Left hindlimb (tissue), 1 donor: ENCODE data around the gene CACNA2D1.

Experiments used
- DNase-seq: peaks from one replicate; pipeline ENCODE4 v3.0.0-alpha.2; 2018

CACNA2D1 gene

DNA sequence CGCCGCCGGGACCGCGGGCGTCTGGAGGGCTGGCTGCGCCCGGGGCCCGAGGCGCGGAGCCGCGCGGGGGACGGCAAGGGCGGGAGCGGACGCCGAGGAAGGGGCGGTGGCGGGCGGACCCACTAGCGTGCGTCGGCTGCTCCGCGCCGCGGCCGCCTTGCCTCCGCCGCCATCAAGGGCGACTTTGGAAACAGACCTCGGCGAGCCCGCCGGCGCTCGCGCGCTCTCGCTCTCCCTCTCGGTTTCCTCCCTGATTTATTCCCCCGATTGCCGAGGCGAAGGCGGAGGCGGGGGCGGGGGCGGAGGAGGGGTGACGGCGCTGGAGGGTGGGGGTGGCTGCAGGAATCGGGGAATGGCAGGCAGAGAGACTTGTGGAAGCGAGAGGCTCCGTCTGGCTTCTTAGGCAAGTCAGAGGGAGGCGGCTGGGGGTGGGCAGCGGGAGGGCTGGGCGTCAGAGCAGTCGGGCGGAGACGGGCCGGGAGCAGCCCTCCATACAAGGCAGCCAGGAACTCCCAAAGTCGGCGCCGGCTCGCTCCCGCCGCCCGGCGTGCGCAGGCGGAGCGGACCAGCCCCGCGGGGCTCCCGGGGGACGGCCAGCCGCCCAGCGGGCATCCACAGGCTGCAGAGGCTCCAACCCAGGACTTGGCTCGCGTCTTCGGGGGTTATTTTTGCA, at the start of gene CACNA2D1:
Gene CACNA2D1, minus strand, starts transcription at position 231 of the 673 bp plus-strand sequence.
- peak; percentile 93 for DNase-seq

DNA sequence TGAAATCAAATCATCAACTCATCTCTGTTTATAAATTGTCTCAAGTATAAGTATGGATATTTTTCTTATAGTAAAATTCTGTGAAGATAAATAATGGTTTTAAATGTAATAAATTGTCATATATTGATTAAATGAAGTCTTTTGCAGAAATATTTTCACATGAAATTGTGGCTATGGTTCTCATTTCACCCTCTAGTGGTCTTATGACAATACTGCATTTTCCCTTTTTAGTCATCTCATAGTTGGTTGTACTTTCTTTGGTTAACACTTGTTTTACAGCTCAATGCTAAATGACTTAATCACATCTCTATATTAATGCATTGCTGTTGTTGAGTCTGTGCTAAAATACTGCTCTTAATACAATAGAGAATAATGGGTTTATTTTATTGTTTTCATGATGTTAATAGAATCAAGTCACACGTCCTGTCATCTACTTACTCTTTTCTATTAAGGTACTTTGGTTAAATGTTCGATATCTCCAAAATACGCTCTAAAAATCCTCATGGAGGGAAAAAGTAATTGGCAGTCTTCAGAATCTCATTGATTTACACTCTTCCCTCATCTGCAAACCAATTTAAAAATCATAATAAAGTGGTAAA, 38.0 kb upstream of the CACNA2D1 start:
- no peak for DNase-seq

DNA sequence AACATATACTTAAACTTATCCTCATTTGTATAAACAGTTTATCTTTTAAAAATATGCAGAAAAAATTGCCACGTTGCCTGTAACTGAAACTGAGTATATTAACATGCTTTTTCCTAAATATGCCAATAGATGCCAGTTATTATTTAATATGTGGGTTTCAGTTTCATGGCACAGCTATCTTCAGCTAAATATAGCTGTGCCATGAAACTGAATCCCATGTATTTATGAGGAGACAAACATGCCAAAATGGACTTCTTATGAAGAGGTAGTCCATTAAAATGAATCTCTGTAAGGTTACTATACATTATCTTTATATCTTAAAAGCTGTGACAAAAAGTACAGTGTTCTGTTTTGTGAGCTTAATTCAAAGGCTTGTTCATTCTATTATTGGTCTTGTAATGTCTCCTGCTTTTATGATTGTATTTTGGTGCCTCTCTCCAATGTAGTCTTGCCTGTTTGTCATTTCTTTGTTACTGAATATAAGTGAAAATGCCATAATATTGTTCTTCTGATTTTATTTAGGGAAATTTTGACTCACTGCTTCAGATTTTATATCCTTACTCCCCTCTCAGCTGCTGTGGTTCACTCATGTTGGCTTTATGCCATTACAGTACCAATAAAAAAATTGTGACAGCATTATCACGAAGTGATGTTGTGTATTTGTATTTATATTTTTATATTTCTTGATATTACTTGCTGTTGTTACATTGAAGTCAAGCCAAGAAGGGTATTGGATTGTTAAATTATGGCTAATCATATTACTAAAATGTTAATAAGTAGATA, 34.3 kb upstream of the CACNA2D1 start:
- no peak for DNase-seq

DNA sequence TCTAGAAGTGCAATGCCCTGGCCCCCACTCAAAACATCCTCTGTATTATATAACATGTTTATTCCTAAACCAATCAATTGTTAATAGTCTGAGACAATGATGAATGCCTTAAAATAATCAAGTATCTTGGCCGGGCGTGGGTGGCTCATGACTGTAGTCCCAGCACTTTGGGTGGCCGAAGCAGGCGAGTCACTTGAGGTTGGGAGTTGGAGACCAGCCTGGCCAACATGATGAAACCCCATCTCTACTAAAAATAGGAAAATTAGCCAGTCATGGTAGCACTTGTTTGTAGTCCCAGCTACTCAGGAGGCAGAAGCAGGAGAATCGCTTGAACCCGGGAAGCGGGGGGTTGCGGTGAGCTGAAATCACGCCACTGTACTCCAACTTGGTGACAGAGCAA, 29.4 kb upstream of the CACNA2D1 start:
- DNase-seq: no peak

DNA sequence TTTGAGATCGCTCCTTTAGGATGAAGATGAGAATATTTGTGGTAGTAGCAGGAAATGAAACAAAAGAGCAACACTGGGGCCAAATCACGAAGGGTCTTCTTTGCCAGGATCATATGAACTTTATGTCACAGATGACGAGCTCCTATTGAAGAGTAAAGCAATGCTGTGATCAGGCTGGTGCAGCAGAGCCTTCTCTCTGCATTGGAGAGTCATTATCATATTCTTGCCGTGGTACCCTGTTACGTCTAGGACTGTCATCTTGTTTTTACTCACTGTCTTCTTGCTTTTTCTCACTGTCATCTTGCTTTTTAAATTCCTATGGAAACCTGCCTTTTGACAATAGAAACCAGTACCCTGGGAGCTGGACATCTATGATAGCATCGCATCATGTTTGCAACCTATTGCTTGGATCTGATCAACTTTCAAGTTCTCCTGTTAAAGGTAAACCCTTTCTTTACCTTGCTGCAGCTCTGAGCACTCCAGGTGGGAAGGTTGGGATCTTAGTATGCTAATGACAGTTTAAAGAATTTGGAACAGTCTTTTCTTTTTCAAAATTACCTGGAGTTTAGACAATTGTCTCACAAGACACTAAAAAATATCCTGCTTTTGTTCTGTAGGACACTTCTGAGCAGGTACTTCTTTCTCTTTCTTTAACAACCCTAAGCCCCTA, 27.9 kb upstream of the CACNA2D1 start:
- no peak for DNase-seq

DNA sequence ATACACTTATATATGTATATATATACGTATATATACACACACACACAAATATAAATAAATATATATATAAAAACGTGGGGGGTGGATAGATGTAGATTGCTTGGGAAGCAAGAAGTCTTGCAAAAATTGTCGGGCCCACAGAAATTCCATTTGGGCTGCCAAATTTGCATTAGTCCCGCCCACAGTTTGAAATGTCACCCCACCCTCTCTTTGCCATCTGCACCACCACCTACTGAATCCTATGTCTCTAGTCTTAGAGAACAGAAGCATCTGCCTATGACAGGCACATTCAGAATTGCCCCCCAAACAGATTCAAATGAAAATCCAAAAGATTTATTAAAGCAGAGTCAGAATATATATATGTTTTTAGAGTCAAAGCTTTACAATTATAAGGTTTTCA, 25.6 kb upstream of the CACNA2D1 start:
- DNase-seq: no peak

DNA sequence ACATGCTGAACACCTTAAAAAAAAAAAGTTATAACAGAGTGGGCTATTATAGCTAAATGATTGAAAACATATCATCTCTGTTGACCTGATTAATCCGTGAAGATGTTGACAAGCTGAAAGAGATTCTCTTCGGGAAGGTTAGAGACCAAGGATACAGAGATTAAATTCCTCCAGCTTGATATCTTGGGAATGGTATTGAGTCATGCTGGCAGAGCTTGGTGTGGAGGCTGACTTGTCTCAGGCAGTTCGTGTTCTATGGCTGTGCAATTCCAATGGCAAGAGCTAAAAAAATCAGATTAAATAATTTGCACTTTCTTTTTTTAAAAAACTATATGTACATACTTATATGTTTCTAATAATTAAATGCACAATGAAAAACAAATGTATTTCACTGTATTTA, 24.9 kb upstream of the CACNA2D1 start:
- no peak for DNase-seq

DNA sequence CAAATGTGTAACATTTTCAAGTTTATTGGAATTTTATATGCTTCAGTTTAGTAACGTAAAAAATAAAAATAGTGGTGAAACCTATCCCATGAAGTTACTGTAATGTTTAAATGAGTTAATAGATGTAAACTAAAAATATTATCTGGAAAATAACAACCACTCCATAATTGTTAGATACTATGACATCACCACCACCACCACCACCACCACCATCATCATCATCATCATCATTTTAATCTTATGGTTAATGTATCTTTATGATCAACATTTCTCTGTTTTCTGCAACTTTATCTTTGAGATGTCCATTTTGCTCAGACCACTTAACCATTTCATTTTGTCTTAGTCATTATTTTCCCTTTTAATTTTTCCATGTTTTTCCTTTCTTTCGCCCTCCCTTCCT, 23.4 kb upstream of the CACNA2D1 start:
- DNase-seq: no peak

DNA sequence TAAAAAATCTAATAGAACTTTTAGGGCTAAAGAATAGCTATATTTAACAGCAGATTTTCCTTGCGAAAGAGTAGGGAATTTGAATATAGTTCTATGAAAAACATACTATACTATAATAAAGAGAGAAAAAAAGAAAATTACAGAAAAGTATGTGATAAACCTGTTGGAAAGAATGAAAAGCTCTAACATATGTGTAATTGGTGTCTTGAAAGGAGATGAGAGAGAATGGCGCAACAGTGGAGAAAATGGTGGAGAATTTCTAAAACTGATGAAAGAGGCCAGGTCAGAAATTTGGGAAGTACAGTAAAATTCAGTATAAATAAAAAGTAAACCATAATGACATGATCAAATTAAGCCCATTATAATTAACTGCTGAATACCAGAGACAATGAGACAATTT, 20.8 kb upstream of the CACNA2D1 start:
- no peak for DNase-seq

DNA sequence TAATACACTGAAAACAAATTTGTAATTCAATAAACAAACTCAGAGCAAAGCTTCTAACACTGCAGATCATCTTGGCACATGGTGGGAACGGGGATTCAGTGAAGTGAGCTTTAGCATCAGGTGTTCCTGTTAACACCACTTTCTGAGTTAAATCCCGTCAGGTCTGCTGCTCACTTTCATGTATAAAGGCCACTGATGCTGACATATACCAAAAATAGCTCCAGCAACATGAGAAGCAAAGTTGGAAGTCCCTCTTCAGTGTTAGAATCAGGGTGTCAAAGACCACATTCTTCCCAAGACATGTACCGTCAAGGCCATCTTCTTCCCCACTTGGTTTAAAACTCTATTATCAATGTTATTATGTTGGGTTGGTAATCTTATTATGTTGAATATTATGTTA, 11.7 kb upstream of the CACNA2D1 start:
- no peak for DNase-seq

DNA sequence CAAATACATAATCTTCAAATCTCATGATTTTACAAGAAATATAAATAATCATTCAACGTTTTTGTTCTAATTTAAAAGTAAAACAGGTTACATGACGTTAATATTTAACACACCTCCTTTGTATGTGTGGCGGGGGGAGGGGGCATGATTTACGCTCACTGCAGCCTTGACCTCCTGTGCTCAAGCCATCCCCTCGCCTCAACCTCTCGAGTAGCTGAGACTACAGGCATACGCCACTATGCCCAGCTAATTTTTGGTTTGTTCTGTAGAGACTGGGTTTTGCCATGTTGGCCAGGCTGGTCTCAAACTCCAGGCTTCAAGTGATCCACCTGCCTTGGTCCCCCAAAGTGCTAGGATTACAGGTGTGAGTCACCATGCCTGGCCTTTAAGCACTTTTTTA, 7.2 kb upstream of the CACNA2D1 start:
- DNase-seq: no peak

DNA sequence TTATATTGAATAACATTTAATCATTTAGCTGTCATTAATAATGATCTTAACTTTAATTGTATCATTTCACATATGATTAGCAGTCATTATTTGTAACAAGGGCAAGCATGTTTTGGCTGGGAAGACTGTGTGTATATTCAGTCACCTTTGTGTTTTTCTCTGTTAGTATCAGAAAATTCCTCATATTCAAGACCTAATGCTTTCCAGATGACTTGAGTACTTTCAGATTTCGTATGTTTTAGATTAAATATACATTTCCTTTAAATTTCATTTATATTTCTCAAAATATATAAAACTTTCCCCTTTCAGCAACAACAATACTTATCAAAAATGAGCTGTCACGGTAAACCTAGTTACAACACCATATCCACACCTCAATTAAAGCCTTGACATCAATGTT, 6.3 kb upstream of the CACNA2D1 start:
- no peak for DNase-seq

DNA sequence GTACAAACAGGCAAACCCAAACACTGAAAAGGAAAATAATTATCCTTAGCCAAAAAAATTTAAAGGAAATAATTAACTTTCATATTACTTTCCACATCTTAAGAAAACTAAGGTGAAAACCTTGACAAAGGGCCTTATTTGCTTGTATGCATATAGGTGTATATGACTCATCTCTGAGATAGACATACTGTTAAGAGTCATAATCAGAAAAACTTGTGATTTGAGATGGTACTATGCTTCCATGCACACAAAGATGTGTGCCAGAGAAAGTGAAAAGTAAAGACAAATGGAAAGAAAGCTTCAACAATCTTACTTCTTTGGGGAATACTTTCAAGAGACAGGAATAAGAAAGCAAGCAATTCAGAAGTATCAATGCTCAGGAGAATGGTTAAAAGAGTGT, 3.3 kb upstream of the CACNA2D1 start:
- DNase-seq: no peak

DNA sequence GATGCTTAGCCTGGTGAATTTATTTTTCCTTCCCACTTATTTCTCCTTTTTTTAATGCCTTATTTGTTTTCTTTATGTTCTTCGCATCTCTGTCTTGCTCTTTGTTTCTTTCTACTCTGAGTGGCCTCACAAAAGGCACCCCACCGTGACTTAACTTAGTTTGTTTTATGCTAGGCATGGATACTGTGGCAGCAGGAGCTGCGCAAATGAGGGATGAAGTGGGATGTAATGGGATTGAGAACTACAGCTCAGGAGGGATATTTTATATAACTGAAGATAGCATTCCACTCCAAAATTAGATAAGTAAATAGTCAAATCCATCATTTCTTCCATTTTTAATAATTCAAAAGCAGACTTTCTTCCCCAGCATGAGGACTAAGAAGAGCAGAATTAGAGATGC, 1.7 kb upstream of the CACNA2D1 start:
- no peak for DNase-seq

DNA sequence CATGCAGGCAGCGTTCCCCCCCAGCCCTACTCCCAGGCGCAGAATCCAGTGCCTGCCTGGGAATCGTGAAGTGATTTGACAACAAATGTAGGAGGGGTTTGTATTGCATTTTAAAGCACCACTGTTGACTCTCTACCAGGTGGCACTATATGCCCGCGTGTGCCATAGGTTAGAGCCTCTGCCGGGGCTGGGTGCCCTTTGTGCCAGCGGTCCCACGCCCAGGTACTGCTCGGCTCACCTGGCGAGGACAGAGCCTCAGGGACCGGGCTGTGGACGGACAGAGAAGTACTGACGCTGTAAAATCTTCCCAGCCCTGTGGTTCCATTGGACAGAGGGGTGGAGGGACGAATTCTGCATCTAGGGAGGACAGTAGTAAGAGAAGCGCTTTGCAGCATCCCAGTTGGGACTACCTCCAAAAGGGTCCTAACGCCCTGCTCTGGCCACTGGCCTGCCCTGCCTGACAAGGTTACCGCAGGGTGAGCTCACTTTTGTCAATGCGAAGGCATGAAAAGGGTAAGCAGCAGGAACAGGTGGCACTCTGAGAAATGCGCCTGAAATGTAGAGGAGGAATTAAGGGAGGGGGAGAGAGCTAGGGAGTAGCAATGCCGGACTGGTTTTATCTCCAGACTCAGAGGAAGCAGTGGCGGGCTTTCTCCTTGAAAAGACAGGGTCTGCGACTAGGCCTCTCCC, 788 bp upstream of the CACNA2D1 start:
- DNase-seq: no peak

DNA sequence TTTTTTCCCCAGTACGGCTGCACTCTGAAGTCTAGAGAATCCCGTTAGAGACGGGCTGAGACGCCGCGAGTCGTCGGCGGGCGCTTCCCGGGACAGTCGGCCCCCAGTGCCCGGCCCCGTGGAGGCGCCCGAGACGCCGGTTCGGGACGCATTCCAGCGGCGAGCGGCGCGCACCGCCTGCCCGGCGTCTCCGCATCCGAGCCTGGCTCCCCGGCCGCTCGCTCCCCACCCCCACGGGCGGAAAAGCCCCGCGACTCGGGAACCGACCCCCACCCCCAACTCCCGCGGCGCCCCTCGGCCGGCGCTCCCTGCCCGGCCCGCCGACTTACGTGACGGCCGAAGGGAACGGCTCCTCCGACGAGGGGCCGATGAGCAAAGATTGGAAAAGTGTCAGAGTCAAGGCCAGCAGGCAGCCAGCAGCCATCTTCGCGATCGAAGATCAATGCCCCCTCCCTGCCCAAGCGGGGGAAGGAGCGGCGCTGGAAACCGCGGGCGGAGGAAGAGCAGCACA, 486 bp downstream of the CACNA2D1 start:
- peak; percentile 73 for DNase-seq

DNA sequence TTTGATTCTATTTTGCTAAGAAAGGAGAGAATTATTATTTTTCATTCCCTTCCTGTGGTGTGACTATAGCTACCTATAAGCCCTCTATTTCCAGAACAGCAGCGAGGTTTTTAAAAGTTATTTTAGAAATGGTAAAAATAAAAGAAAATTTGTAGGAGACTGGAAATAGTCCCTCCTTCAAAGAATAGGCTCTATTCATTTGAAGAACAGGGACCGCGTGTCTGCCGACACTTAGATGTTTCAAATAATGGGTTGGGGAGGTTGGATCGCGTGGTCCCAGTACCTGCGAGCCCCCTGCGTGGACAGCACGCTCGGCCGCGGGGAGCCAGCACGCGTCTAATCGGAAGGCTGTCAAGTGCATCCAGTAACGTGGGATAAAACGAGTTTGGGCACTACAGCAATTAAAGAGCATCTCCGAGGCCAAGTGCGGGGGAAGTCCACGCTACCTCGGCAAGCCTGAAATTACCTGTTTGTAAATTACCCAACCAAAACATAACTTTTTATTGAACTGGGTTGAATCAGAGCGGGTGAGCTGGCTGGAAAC, 1.0 kb downstream of the CACNA2D1 start:
- peak; percentile 42 for DNase-seq

DNA sequence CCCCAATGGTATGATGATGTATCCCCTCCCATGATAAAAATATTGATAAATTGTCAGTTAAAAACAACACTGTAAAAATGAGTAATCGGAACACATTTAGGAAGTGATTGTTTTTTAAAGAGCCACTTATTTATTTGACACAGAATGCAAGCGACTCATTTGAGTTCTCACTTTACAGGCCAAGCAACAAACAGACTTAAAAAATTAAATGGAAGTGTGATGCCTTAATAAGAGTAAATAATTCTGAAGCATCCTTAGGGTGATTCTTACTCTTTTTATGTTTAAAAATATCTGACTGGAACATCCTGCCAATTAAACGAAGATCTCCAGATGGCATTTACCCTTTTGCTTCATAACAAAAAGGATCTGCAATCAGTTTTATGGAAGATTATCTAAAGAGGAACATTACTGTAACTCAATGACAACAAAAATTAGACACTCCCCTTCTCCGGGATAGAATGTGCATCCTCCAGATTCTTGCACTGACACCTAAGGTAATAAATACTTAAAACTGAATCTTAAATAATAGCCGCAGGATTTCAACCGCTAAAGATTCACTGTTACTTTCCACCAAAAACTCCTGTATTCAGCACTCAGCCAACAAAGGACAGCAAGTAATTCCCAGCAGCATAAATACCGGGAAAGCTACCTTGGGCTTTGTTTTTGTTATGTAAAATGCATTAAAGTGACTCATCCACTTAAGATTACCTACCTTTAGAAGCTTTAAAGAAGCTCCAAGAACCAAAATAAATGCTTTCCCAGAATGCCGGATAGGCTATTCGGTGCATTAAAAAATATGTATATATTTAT, 1.7 kb downstream of the CACNA2D1 start:
- DNase-seq: no peak

DNA sequence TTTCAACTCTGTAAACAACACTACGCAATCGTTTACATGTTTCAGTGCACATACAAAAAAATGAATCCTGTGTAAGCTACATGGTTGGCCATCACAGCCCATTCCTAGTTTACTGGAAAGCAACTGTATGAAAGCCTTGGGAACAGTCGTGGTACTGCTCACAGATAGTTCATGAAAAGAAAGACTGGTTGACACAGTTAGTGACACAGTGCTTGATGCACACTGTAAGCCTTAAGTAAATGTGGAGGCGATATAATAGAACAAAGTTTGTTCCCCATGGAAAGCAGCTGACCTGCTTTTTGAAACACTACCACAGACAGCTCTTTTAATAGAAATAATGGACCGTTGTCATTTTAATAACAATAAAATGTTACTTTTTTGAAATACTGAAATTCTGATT, 5.1 kb downstream of the CACNA2D1 start:
- no peak for DNase-seq

DNA sequence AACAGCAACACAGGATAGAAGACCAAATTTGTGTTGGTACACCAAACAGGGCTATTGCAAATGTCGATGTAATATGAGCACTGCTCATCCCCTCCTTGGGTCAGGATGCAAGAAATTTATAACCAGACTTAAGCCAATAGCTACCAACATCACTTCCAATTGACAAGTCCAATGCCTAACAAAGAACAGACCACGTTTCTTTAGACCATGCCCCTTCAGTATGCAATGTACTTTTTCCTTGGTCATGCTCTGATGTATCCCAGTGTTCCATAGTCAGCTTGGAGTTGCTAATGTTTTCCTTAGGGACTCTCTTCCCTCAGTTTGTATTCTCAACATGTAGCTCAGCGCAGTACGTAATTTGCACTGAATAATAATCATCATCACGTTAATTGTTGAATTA, 7.8 kb downstream of the CACNA2D1 start:
- no peak for DNase-seq

DNA sequence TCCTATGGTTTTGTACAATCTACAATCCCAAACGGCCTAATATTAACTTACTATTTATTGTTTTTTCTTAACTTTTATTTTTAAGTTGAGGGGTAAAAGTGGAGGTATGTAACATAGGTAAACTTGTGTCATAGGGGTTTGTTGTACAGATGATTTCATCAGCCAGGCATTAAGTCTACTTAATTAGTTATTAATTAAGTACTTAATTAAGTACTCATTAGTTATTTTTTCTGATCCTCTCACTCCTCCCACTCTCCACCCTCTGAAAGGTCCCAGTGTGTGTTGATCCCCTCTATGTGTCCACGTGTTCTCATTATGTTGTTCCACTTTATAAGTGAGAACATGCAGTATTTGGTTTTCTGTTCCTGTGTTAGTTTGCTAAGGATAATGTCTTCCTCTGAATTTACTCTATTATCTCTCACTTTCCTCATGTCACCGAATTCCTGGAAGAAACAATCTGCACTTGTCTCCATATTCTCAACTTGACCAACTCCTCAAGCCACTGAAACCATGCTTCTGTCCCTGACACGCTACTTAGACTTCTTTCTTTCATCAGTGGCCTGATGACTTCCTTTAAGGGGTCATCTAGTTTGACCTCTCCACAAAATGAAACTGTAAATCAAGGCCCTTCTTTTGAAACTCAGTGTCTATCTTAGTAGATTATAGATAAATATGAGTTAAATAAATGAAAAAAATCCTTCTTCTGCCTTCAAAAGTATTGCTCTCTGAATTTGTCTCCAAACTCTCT, 9.1 kb downstream of the CACNA2D1 start:
- DNase-seq: no peak
